Ishikawa (cell line): ENCODE results near the gene MEGF6.

ENCODE experiments used
- CEBPB ChIP-seq: IDR thresholded peaks from 2 replicates; pipeline ENCODE4 v1.6.1; 2012
- CREB1 ChIP-seq: IDR thresholded peaks from 2 replicates; pipeline ENCODE4 v1.6.1; 2012; ENCODE audit warnings: low read depth
- EGR1 ChIP-seq: IDR thresholded peaks from 2 replicates; pipeline ENCODE4 v1.6.1; 2012
- EP300 ChIP-seq: IDR thresholded peaks from 2 replicates; pipeline ENCODE4 v1.6.1; 2012; ENCODE audit warnings: borderline replicate concordance
- FOXM1 ChIP-seq: IDR thresholded peaks from 2 replicates; pipeline ENCODE4 v1.6.1; 2012; ENCODE audit warnings: low read depth, borderline replicate concordance
- MAX ChIP-seq: IDR thresholded peaks from 2 replicates; pipeline ENCODE4 v1.6.1; 2012
- RAD21 ChIP-seq: IDR thresholded peaks from 2 replicates; pipeline ENCODE4 v1.6.1; 2012; ENCODE audit warnings: low read depth
- REST ChIP-seq: IDR thresholded peaks from 2 replicates; pipeline ENCODE4 v1.6.1; 2012; ENCODE audit warnings: low read depth, mild to moderate bottlenecking
- TAF1 ChIP-seq: IDR thresholded peaks from 2 replicates; pipeline ENCODE4 v1.6.1; 2012; ENCODE audit warnings: low read depth, mild to moderate bottlenecking
- USF1 ChIP-seq: IDR thresholded peaks from 2 replicates; pipeline ENCODE4 v1.6.1; 2012
- YY1 ChIP-seq: IDR thresholded peaks from 2 replicates; pipeline ENCODE4 v1.6.1; 2012; ENCODE audit warnings: low read depth

GRCh38 chr1:3509721-3510120, 101.6 kb downstream of the MEGF6 start:
- TF ChIP-seq RAD21 (no peak), EP300 (no peak), USF1 (no peak), REST (no peak), FOXM1 (no peak), EGR1 (no peak), TAF1 (no peak; the same call in 1 of the 2 replicates), CEBPB (no peak), YY1 (no peak), MAX (no peak), CREB1 (no peak)
